Peyer's patch (tissue), 4 donors: ENCODE results near the gene ASIC5. TPM values are rescaled to one million over a fixed set of nuclear protein-coding genes. Genes with fewer than 3 reads are reported as not detected.

Source experiments
- DNase-seq, 3 donors: peaks; one replicate each; pipeline ENCODE4 v3.0.0-alpha.2; 2017 to 2019
- H3K27ac ChIP-seq, 4 donors: fragments of 200-600 bp; sonication (generic); one replicate each; pipeline ENCODE4 v1.5.1; 2016 to 2019
- H3K27me3 ChIP-seq, 2 donors: fragments of 200-600 bp; sonication (generic); one replicate each; pipeline ENCODE4 v1.5.1; 2019
- H3K36me3 ChIP-seq, 3 donors: fragments of 200-600 bp; sonication (generic); one replicate each; pipeline ENCODE4 v1.5.1; 2016 to 2019
- H3K4me1 ChIP-seq, 4 donors: fragments of 200-600 bp; sonication (generic); one replicate each; pipeline ENCODE4 v1.5.1; 2016 to 2019
- H3K4me3 ChIP-seq, 4 donors: fragments of 200-600 bp; sonication (generic); 1 replicate in 3 of 4; 2 replicates in 1 of 4; pipeline ENCODE4 v1.5.1; 2016 to 2019; ENCODE audit warnings: mild to moderate bottlenecking in 1 of 4
- H3K9me3 ChIP-seq, 4 donors: fragments of 200-600 bp; sonication (generic); one replicate each; pipeline ENCODE4 v1.5.1; 2016 to 2019; ENCODE audit warnings: mild to moderate bottlenecking in 1 of 4
- POLR2A ChIP-seq, 2 donors: fragments of 450-650 bp; IDR thresholded peaks; one replicate each; pipeline ENCODE4 v1.5.1; 2017; ENCODE audit warnings: antibody characterized with exemption in 2 of 2, mild to moderate bottlenecking in 2 of 2, moderate library complexity in 2 of 2
- total RNA-seq, 4 donors: library from RNA; depleted of rRNA; stranded (reverse); fragments of >200 nt; gene quantifications; one replicate each; pipeline ENCODE4 v1.1.0, GENCODE V29; 2016
- TF ChIP-seq, protein P1 (sequence below), 6 experiments: fragments of 450-650 bp in 4 of 6; fragments of 200-600 bp in 2 of 6; sonication (generic) in 1 of 6; IDR thresholded peaks; one replicate each; pipeline ENCODE4 v1.5.1; 2017 to 2019; ENCODE audit warnings: antibody characterized with exemption in 6 of 6, mild to moderate bottlenecking in 3 of 6, moderate library complexity in 1 of 6

Gene ASIC5
- total RNA-seq, 4 donors from 2014 or later = not detected

DNA sequence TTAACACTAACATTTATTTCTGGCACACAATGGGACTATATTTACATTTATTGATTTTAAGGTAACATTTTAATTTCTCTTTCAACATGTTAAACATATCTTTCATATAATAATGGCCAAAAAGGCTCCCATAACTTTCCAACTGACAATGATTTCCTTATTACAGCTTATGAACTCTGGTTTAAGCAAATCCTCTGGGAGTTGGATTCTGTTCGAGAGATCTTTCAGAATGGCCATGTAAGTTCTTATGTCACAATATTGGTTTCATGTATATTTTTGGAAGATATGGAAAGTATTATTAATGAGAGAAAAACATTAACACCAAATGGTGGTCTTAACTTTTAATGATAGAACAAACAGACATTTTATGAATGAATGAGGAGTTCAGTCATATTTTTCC, 41.5 kb upstream of the ASIC5 start:
- Histone ChIP-seq H3K27me3 (no peaks in the 10 kb centered on the region), H3K27ac (no peak overlapping the region), H3K36me3 (no peaks in the 10 kb centered on the region), H3K4me1 (no peaks in the 10 kb centered on the region), H3K9me3 (no peaks in the 10 kb centered on the region), H3K4me3 (no peak overlapping the region)
- TF ChIP-seq, protein P1, sequence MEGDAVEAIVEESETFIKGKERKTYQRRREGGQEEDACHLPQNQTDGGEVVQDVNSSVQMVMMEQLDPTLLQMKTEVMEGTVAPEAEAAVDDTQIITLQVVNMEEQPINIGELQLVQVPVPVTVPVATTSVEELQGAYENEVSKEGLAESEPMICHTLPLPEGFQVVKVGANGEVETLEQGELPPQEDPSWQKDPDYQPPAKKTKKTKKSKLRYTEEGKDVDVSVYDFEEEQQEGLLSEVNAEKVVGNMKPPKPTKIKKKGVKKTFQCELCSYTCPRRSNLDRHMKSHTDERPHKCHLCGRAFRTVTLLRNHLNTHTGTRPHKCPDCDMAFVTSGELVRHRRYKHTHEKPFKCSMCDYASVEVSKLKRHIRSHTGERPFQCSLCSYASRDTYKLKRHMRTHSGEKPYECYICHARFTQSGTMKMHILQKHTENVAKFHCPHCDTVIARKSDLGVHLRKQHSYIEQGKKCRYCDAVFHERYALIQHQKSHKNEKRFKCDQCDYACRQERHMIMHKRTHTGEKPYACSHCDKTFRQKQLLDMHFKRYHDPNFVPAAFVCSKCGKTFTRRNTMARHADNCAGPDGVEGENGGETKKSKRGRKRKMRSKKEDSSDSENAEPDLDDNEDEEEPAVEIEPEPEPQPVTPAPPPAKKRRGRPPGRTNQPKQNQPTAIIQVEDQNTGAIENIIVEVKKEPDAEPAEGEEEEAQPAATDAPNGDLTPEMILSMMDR (IDR thresholded peaks at IDR 0.05) = no peak
- no peak for TF ChIP-seq POLR2A (IDR thresholded peaks at IDR 0.05)
- no peak for DNase-seq

- Histone ChIP-seq H3K4me3 (no peak overlapping the region), H3K36me3 (no peaks in the 10 kb centered on the region), H3K9me3 (no peaks in the 10 kb centered on the region), H3K27ac (no peak overlapping the region), H3K27me3 (no peaks in the 10 kb centered on the region), H3K4me1 (no peaks in the 10 kb centered on the region)
- TF ChIP-seq, protein P1 (IDR thresholded peaks at IDR 0.05) = no peak
- TF ChIP-seq POLR2A (IDR thresholded peaks at IDR 0.05) = no peak
- no peak for DNase-seq
These were observed 40.6 kb upstream of the ASIC5 start for GRCh38 chr4:155906554-155907247.

DNA sequence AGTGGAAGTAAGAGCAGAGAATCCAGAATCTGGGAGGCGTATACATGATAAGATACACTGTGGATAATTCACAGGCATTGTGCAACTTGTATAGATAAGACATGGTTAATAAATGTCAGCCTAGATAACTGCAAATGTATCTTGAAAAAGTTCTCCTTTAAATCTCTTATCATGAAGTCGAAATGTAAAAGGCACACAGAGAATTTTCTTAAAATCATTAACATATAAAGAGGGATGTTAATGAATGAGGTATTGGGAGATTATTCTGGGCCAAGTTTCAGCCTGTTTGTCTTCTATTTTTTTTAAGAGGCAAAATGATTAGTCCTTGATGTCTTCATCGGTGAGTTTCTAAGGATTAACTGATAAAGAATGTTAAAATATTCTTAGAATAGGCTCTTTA, 38.3 kb upstream of the ASIC5 start:
- TF ChIP-seq POLR2A (IDR thresholded peaks at IDR 0.05) = no peak
- TF ChIP-seq, protein P1 (IDR thresholded peaks at IDR 0.05) = no peak
- no peaks in the 10 kb centered on the region for H3K27me3 ChIP-seq
- no peaks in the 10 kb centered on the region for H3K9me3 ChIP-seq
- no peak for DNase-seq
- no peak overlapping the region for H3K27ac ChIP-seq
- no peaks in the 10 kb centered on the region for H3K36me3 ChIP-seq
- no peaks in the 10 kb centered on the region for H3K4me1 ChIP-seq
- peak overlapping the region in 1 of 4 donors; percentile 10 for H3K4me3 ChIP-seq

GRCh38 chr4:155903453-155903852, 37.4 kb upstream of the ASIC5 start, which contains the start of gene TDO2:
Gene TDO2 (plus strand): TSS chr4:155903696. CDS start chr4:155903759, 63 bp downstream.
- TF ChIP-seq, protein P1 (IDR thresholded peaks at IDR 0.05) = no peak
- no peak for TF ChIP-seq POLR2A (IDR thresholded peaks at IDR 0.05)
- no peaks in the 10 kb centered on the region for H3K9me3 ChIP-seq
- H3K36me3 ChIP-seq = no peaks in the 10 kb centered on the region
- H3K27ac ChIP-seq = no peak within 1 kb of the TSS
- peak within 1 kb of the TSS in 1 of 4 donors; percentile 10 for H3K4me3 ChIP-seq
- no peaks in the 10 kb centered on the region for H3K27me3 ChIP-seq
- no peaks in the 10 kb centered on the region for H3K4me1 ChIP-seq
- no peak for DNase-seq

DNA sequence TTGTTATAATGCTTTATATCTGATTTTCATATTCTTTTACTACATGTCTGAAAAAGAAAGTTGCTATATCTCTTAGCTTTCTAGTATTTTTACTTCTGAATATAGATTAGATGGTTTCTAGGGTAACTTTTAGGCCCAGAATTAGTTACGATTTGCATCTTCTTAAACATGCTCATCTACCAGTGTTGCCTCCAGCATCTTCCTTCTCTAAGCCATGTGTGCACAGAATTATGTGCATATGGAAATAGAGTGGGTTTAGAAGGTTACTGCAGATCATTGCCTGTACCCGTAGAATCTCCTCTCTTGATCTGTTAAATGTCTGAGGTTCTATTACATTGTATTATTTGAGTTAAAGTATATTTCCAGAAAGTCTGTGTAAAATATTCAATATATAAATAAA, 34.9 kb upstream of the ASIC5 start:
- Histone ChIP-seq H3K4me1 (no peaks in the 10 kb centered on the region), H3K4me3 (no peak overlapping the region), H3K36me3 (no peaks in the 10 kb centered on the region), H3K27ac (no peak overlapping the region), H3K27me3 (no peaks in the 10 kb centered on the region), H3K9me3 (no peaks in the 10 kb centered on the region)
- DNase-seq = no peak
- TF ChIP-seq, protein P1 (IDR thresholded peaks at IDR 0.05) = no peak
- TF ChIP-seq POLR2A (IDR thresholded peaks at IDR 0.05) = no peak
